ENCODE results near the gene KSR1.

Gene KSR1

DNA sequence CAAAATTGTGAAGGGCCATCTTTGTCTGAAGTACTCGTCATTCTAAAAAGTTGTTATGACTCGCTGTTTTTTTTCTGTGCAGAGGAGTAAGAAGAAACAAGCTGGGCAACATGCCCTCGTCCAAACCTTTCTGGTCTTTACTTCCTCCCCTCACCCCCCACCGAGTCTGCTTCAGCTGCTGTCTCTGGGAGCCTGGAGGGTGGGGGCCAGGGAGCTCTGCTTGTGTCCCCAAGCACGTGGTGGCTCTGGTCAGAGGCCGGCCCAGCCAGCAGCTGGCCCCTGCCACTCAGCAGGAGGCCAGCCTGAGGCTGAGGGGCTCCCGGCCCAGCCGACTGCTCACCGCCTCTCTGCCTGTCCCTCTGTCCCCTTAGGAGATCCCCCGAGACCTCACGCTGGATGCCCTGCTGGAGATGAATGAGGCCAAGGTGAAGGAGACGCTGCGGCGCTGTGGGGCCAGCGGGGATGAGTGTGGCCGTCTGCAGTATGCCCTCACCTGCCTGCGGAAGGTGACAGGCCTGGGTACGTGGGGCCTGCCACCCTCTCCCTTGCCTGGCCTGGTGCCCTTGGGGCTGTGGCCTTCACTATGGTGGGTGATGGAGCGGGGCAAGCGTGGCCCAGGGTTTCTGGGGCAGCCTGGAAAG lies 121.0 kb downstream of the KSR1 start:
- peak overlapping the region; percentile 63 for H3K27ac Mint-ChIP-seq
- H3K4me1 Mint-ChIP-seq (ENCODE audit: low read depth): peaks cover 86% of the 10 kb centered on the region
- peaks cover 57% of the 10 kb centered on the region for H3K36me3 Mint-ChIP-seq (ENCODE audit: low read depth)
- H3K9me3 Mint-ChIP-seq: no peaks in the 10 kb centered on the region
- no peak overlapping the region for H3K4me3 Mint-ChIP-seq
- no peaks in the 10 kb centered on the region for H3K27me3 Mint-ChIP-seq

- Mint-ChIP-seq H3K27me3 (no peaks in the 10 kb centered on the region), H3K36me3 (ENCODE audit: low read depth) (peaks cover 61% of the 10 kb centered on the region), H3K27ac (peak overlapping the region; percentile 91), H3K4me3 (peak overlapping the region; percentile 56), H3K9me3 (no peaks in the 10 kb centered on the region), H3K4me1 (ENCODE audit: low read depth) (peaks cover 77% of the 10 kb centered on the region)
Measured at GRCh38 chr17:27577884-27578717, 121.9 kb downstream of the KSR1 start.

GRCh38 chr17:27578718-27579085 lies 122.5 kb downstream of the KSR1 start:
- H3K36me3 Mint-ChIP-seq (ENCODE audit: low read depth): peaks cover 66% of the 10 kb centered on the region
- H3K27me3 Mint-ChIP-seq: no peaks in the 10 kb centered on the region
- H3K4me1 Mint-ChIP-seq (ENCODE audit: low read depth): peaks cover 71% of the 10 kb centered on the region
- no peaks in the 10 kb centered on the region for H3K9me3 Mint-ChIP-seq
- H3K4me3 Mint-ChIP-seq: peak overlapping the region; percentile 56
- peak overlapping the region; percentile 91 for H3K27ac Mint-ChIP-seq

DNA sequence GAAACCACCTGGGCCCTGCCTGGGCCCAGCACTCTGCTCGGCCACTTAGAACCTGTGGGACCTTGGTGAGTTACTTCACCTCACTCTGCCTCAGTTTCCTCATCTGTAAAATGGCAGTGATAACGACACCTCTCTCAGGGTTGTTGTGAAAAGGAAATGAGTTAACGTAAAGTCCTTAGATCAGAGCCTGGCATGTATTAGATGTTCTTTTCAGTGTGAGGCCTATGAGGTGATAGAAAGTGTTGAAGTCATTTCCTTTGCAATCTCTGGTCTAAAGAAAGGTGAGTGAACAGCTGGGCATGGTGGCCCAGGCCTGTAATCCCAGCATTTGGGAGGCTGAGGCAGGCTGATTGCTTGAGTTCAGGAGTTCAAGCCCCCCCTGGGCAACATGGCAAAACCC lies 123.1 kb downstream of the KSR1 start:
- peak overlapping the region; percentile 85 for H3K27ac Mint-ChIP-seq
- peaks cover 65% of the 10 kb centered on the region for H3K4me1 Mint-ChIP-seq (ENCODE audit: low read depth)
- peak overlapping the region; percentile 33 for H3K4me3 Mint-ChIP-seq
- H3K36me3 Mint-ChIP-seq (ENCODE audit: low read depth): peaks cover 66% of the 10 kb centered on the region
- H3K27me3 Mint-ChIP-seq: no peaks in the 10 kb centered on the region
- no peaks in the 10 kb centered on the region for H3K9me3 Mint-ChIP-seq

GRCh38 chr17:27579897-27580321 lies 123.7 kb downstream of the KSR1 start:
- no peaks in the 10 kb centered on the region for H3K9me3 Mint-ChIP-seq
- H3K4me1 Mint-ChIP-seq (ENCODE audit: low read depth): peaks cover 59% of the 10 kb centered on the region
- H3K27ac Mint-ChIP-seq: peak overlapping the region; percentile 79
- no peaks in the 10 kb centered on the region for H3K27me3 Mint-ChIP-seq
- peaks cover 64% of the 10 kb centered on the region for H3K36me3 Mint-ChIP-seq (ENCODE audit: low read depth)
- H3K4me3 Mint-ChIP-seq: peak overlapping the region; percentile 7

DNA sequence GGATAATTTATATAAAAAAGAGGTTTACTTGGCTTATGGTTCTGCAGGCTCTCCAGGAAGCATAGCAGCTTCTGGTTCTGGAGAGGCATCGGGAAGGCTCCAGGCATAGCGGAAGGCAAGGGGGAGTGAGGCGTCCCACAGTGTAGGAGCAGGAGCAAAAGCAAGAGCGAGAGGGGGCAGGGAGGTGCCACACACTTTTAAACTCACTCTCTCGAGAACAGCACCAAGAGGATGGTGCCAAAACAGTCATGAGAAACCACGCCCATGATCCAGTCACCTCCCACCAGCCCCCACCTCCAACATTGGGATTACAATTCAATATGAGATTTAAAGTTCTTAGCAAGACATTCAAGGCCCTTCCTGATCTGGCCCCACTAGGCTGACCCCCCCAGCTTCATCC lies 124.8 kb downstream of the KSR1 start:
- Mint-ChIP-seq H3K4me3 (no peak overlapping the region), H3K4me1 (ENCODE audit: low read depth) (peaks cover 48% of the 10 kb centered on the region), H3K36me3 (ENCODE audit: low read depth) (peaks cover 62% of the 10 kb centered on the region), H3K27me3 (no peaks in the 10 kb centered on the region), H3K27ac (no peak overlapping the region), H3K9me3 (no peaks in the 10 kb centered on the region)

GRCh38 chr17:27582696-27583095 lies 126.4 kb downstream of the KSR1 start:
- no peaks in the 10 kb centered on the region for H3K27me3 Mint-ChIP-seq
- no peak overlapping the region for H3K4me3 Mint-ChIP-seq
- peaks cover 56% of the 10 kb centered on the region for H3K36me3 Mint-ChIP-seq (ENCODE audit: low read depth)
- H3K4me1 Mint-ChIP-seq (ENCODE audit: low read depth): peaks cover 33% of the 10 kb centered on the region
- H3K9me3 Mint-ChIP-seq: no peaks in the 10 kb centered on the region
- H3K27ac Mint-ChIP-seq: no peak overlapping the region

DNA sequence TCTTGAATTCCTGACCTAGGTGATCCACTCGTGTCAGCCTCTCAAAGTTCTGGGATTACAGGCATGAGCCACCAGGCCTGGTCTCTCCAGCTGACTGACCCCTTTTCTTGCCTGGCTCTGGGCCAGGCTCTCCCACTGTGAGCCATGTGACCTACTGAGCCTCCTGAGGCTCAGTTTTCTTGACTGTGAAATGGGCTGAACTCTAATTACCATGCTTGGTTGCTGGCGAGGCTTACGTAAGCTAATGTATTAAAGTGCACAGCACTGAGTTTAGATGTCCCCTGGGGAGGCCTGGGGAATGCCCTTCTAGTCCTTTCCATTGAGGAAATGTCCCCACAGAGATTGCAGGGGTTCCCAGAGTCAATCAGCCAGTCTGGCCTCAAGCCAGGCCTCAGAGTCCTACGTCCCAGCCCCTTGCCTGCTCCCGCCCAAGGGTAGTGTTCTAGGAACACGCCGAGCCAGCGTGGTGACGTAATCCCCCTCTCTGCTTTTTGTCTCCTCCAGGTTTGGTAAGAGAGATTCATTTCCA lies 129.0 kb downstream of the KSR1 start:
- Mint-ChIP-seq H3K9me3 (no peaks in the 10 kb centered on the region), H3K36me3 (ENCODE audit: low read depth) (peaks cover 54% of the 10 kb centered on the region), H3K4me3 (no peak overlapping the region), H3K4me1 (ENCODE audit: low read depth) (peaks cover 9% of the 10 kb centered on the region), H3K27ac (no peak overlapping the region), H3K27me3 (no peaks in the 10 kb centered on the region)

GRCh38 chr17:27585792-27586191 lies 129.5 kb downstream of the KSR1 start:
- no peaks in the 10 kb centered on the region for H3K27me3 Mint-ChIP-seq
- H3K9me3 Mint-ChIP-seq: no peaks in the 10 kb centered on the region
- peaks cover 54% of the 10 kb centered on the region for H3K36me3 Mint-ChIP-seq (ENCODE audit: low read depth)

DNA sequence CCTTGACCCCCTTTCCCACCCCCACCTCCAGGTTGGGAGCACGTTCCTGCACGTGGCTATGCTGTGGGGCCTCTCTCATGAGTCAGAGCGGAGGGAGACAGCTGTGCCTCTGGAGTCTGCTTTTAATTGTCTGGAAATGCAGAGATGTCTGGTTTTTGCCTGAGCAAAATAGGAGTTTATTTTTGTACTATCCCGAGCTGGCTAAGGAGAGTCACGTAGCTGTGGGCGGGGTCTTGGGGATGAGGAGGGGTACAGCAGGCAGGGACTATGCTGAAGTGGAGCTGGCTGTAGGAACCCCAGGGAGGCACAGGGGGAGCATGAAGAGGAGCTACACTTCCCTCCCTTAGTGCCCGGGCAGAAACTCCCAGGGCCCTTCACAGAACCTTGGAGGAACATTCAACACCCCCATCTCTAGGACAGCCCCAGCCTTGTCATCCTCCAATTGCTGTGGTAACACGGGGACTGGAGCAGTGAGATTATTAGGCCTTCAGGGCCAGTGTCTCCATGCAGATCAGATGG lies 130.0 kb downstream of the KSR1 start:
- H3K36me3 Mint-ChIP-seq (ENCODE audit: low read depth): peaks cover 52% of the 10 kb centered on the region
- no peaks in the 10 kb centered on the region for H3K9me3 Mint-ChIP-seq
- H3K27ac Mint-ChIP-seq: no peak overlapping the region
- no peaks in the 10 kb centered on the region for H3K27me3 Mint-ChIP-seq
- H3K4me3 Mint-ChIP-seq: no peak overlapping the region
- H3K4me1 Mint-ChIP-seq (ENCODE audit: low read depth): peaks cover 2% of the 10 kb centered on the region

More at GRCh38 chr17:27585792-27586191, 129.5 kb downstream of the KSR1 start:
- H3K4me1 Mint-ChIP-seq (ENCODE audit: low read depth): peaks cover 6% of the 10 kb centered on the region
- no peak overlapping the region for H3K4me3 Mint-ChIP-seq
- H3K27ac Mint-ChIP-seq: no peak overlapping the region

- Mint-ChIP-seq H3K4me3 (no peak overlapping the region), H3K27me3 (no peaks in the 10 kb centered on the region), H3K27ac (no peak overlapping the region), H3K36me3 (ENCODE audit: low read depth) (peaks cover 55% of the 10 kb centered on the region), H3K4me1 (ENCODE audit: low read depth) (no peaks in the 10 kb centered on the region), H3K9me3 (no peaks in the 10 kb centered on the region)
Measured at GRCh38 chr17:27588354-27588753, 132.1 kb downstream of the KSR1 start.

GRCh38 chr17:27590864-27591263 lies 134.6 kb downstream of the KSR1 start:
- Mint-ChIP-seq H3K27me3 (no peaks in the 10 kb centered on the region), H3K4me3 (no peak overlapping the region), H3K27ac (no peak overlapping the region), H3K9me3 (no peaks in the 10 kb centered on the region), H3K36me3 (ENCODE audit: low read depth) (peaks cover 52% of the 10 kb centered on the region), H3K4me1 (ENCODE audit: low read depth) (peaks cover 7% of the 10 kb centered on the region)

DNA sequence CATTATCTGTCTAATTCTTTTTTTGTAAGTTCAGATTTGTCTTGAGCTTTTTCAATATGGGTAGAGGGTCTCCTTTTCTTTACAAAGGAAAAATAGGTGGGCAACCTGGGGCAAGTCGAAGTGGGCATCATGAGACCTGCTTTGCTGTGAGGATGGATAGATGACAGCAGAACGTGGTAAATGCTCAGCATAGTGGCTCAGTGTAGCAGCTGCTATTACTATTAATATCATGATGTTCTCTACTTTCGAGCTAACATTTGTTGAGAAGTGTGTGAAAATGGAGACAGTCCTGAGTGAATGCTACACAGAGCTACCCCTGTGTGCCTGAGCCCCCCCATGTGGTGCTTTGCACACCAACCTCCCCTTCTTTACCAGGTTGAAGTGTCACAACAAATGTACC lies 135.7 kb downstream of the KSR1 start:
- Mint-ChIP-seq H3K4me1 (ENCODE audit: low read depth) (peaks cover 7% of the 10 kb centered on the region), H3K9me3 (no peaks in the 10 kb centered on the region), H3K27ac (no peak overlapping the region), H3K4me3 (no peak overlapping the region), H3K27me3 (no peaks in the 10 kb centered on the region), H3K36me3 (ENCODE audit: low read depth) (peaks cover 57% of the 10 kb centered on the region)

DNA sequence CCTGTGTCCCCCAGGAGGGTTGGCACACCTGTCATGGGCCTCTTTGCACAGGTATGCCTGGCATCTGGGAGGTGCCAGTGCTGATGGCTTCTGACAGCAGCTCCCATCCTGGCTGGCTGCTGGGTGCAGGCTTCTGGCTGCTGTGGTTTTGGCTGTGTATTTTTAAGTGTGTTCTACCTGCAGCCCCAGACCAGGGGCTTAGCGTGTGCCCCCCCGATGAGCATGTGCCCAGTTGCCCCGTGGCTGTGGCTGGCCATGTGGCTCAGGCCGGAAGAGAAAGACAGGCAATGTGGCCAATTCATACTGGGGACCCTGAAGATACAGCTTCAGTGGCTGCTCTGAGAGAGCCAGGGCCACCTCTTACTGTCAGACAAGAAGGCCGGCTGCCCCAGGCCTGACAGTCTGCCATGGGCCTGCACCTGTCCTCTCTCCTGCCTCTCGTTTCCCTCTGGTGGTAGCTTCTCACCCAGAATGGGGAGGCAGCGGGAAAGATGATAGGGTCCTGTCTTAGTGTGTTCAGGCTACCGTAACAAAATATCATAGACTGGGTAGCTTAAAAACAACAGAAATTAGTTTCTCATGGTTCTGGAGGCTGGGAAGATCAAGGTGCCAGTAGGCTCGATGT lies 137.1 kb downstream of the KSR1 start:
- Mint-ChIP-seq H3K4me3 (no peak overlapping the region), H3K9me3 (no peaks in the 10 kb centered on the region), H3K27me3 (no peaks in the 10 kb centered on the region), H3K4me1 (ENCODE audit: low read depth) (peaks cover 7% of the 10 kb centered on the region), H3K36me3 (ENCODE audit: low read depth) (peaks cover 59% of the 10 kb centered on the region), H3K27ac (no peak overlapping the region)

GRCh38 chr17:27593857-27594255 lies 137.6 kb downstream of the KSR1 start:
- Mint-ChIP-seq H3K27ac (no peak overlapping the region), H3K27me3 (no peaks in the 10 kb centered on the region), H3K36me3 (ENCODE audit: low read depth) (peaks cover 54% of the 10 kb centered on the region), H3K4me3 (no peak overlapping the region), H3K9me3 (no peaks in the 10 kb centered on the region), H3K4me1 (ENCODE audit: low read depth) (peaks cover 7% of the 10 kb centered on the region)

Measured in stimulated activated naive CD8-positive, alpha-beta T cell treated with anti-CD3 and anti-CD28 coated beads, Interleukin-15, Interleukin-2, amounts not matched to agents 100 ng/mL and 50 ng/mL, for 24 hours (primary cell).